Thymus (tissue), 11 donors: ENCODE data around the gene PCBP4. TPM values are rescaled to one million over a fixed set of nuclear protein-coding genes. Genes with fewer than 3 reads are reported as not detected.

ENCODE experiments used
- DNase-seq, 9 donors: peaks; one replicate each; pipeline ENCODE4 v3.0.0-alpha.2; 2013; ENCODE audit warnings: low spot score in 9 of 9, low read depth in 6 of 9, missing footprints in 1 of 9
- H3K27ac ChIP-seq, 2 donors: one replicate each; pipeline ENCODE4 v1.5.1; 2013; ENCODE audit warnings: control low read depth in 1 of 2, low read depth in 1 of 2, low read length in 1 of 2, mild to moderate bottlenecking in 1 of 2, moderate library complexity in 1 of 2
- H3K27me3 ChIP-seq, 2 donors: one replicate each; pipeline ENCODE4 v1.5.1; 2013; ENCODE audit warnings: low read length in 1 of 2; ENCODE audit not compliant: control insufficient read depth in 2 of 2, insufficient read depth in 1 of 2
- H3K36me3 ChIP-seq, 2 donors: one replicate each; pipeline ENCODE4 v1.5.1; 2013; ENCODE audit warnings: low read length in 1 of 2, mild to moderate bottlenecking in 1 of 2, moderate library complexity in 1 of 2; ENCODE audit not compliant: control insufficient read depth in 2 of 2, insufficient read depth in 2 of 2
- H3K4me1 ChIP-seq, 2 donors: one replicate each; pipeline ENCODE4 v1.5.1; 2013; ENCODE audit warnings: low read length in 2 of 2; ENCODE audit not compliant: control insufficient read depth in 2 of 2, insufficient read depth in 2 of 2
- H3K4me3 ChIP-seq, 2 donors: one replicate each; pipeline ENCODE4 v1.5.1; 2013; ENCODE audit warnings: low read length in 2 of 2, control low read depth in 1 of 2, mild to moderate bottlenecking in 1 of 2
- H3K9me3 ChIP-seq, 2 donors: one replicate each; pipeline ENCODE4 v1.5.1; 2013; ENCODE audit warnings: low read length in 1 of 2, mild to moderate bottlenecking in 1 of 2; ENCODE audit not compliant: control insufficient read depth in 2 of 2, insufficient read depth in 1 of 2
- WGBS: extraction: QIAGEN DNeasy Blood & Tissue Kit; methylation state at CpG from one replicate; pipeline ENCODE4 v1.1.7; 2013; 5-methylcytosine and 5-hydroxymethylcytosine counted together
- polyA plus RNA-seq: library from polyadenylated mRNA; stranded (reverse); fragments of 200-250 nt; gene quantifications from one replicate; pipeline ENCODE4 v1.2.3, GENCODE V29; 2013
- total RNA-seq: library from RNA; stranded (reverse); fragments of 120-200 nt; gene quantifications from one replicate; pipeline ENCODE4 v1.2.4, GENCODE V29; 2013
- donor health status: healthy.

PCBP4 gene
- total and polyA plus RNA-seq, 2 donors = 6.1 to 21.0 TPM

- no peak for DNase-seq
- Histone ChIP-seq H3K27me3 (peaks cover 8 to 96% of the 10 kb centered on the region in 2 donors), H3K27ac (no peak overlapping the region), H3K36me3 (no peaks in the 10 kb centered on the region), H3K9me3 (no peaks in the 10 kb centered on the region), H3K4me3 (no peak overlapping the region), H3K4me1 (peaks cover 4 to 6% of the 10 kb centered on the region in 2 donors)
- 88% methylated on average over 9 of the region's 9 CpGs for WGBS
Observed at GRCh38 chr3:51961602-51962569, 5.4 kb downstream of the PCBP4 start.

GRCh38 chr3:51961011-51961410, 6.2 kb downstream of the PCBP4 start:
- H3K36me3 ChIP-seq = no peaks in the 10 kb centered on the region
- H3K27ac ChIP-seq = no peak overlapping the region
- peaks cover 0 to 3% of the 10 kb centered on the region in 2 donors for H3K9me3 ChIP-seq
- H3K4me3 ChIP-seq = no peak overlapping the region
- WGBS = 95% methylated on average over 18 of the region's 18 CpGs
- DNase-seq = no peak
- H3K27me3 ChIP-seq = peaks cover 13 to 96% of the 10 kb centered on the region in 2 donors
- H3K4me1 ChIP-seq = peaks cover 5 to 7% of the 10 kb centered on the region in 2 donors

GRCh38 chr3:51960386-51960785, 6.9 kb downstream of the PCBP4 start:
- Histone ChIP-seq H3K9me3 (peaks cover 0 to 3% of the 10 kb centered on the region in 2 donors), H3K36me3 (no peaks in the 10 kb centered on the region), H3K4me1 (peaks cover 5 to 11% of the 10 kb centered on the region in 2 donors), H3K27me3 (peaks cover 19 to 96% of the 10 kb centered on the region in 2 donors), H3K4me3 (no peak overlapping the region), H3K27ac (no peak overlapping the region)
- DNase-seq = no peak
- 95% methylated on average over 10 of the region's 10 CpGs for WGBS

- no peak overlapping the region for H3K27ac ChIP-seq
- no peak overlapping the region for H3K4me3 ChIP-seq
- H3K4me1 ChIP-seq = peaks cover 5 to 11% of the 10 kb centered on the region in 2 donors
- WGBS = 97% methylated on average over 7 of the region's 7 CpGs
- H3K9me3 ChIP-seq = peaks cover 0 to 3% of the 10 kb centered on the region in 2 donors
- H3K36me3 ChIP-seq = no peaks in the 10 kb centered on the region
- no peak for DNase-seq
- H3K27me3 ChIP-seq = peaks cover 26 to 96% of the 10 kb centered on the region in 2 donors
Observed at GRCh38 chr3:51959651-51960050, 7.6 kb downstream of the PCBP4 start.

- H3K36me3 ChIP-seq = no peaks in the 10 kb centered on the region
- H3K4me3 ChIP-seq = no peak overlapping the region
- WGBS = 96% methylated on average over 20 of the region's 20 CpGs
- no peak for DNase-seq
- H3K27ac ChIP-seq = no peak overlapping the region
- H3K27me3 ChIP-seq = peaks cover 27 to 96% of the 10 kb centered on the region in 2 donors
- peaks cover 0 to 3% of the 10 kb centered on the region in 2 donors for H3K9me3 ChIP-seq
- H3K4me1 ChIP-seq = peaks cover 5 to 11% of the 10 kb centered on the region in 2 donors
Observed at GRCh38 chr3:51958603-51959521, 8.4 kb downstream of the PCBP4 start.

- 98% methylated on average over 15 of the region's 15 CpGs for WGBS
Observed at GRCh38 chr3:51957520-51958205, 9.6 kb downstream of the PCBP4 start.

GRCh38 chr3:51955893-51956770, 11.1 kb downstream of the PCBP4 start:
- Histone ChIP-seq H3K27me3 (peaks cover 34 to 87% of the 10 kb centered on the region in 2 donors), H3K9me3 (peaks cover 0 to 3% of the 10 kb centered on the region in 2 donors), H3K4me1 (peaks cover 5 to 11% of the 10 kb centered on the region in 2 donors), H3K36me3 (no peaks in the 10 kb centered on the region), H3K27ac (no peak overlapping the region), H3K4me3 (peak overlapping the region in 1 of 2 donors; percentile 42)
- peak in 2 of 9 donors; percentile 44 to 54 for DNase-seq
- WGBS = 6% methylated on average over 97 of the region's 97 CpGs

More at GRCh38 chr3:51957520-51958205, 9.6 kb downstream of the PCBP4 start:
- peaks cover 5 to 11% of the 10 kb centered on the region in 2 donors for H3K4me1 ChIP-seq
- H3K9me3 ChIP-seq = peaks cover 0 to 3% of the 10 kb centered on the region in 2 donors
- no peaks in the 10 kb centered on the region for H3K36me3 ChIP-seq
- peaks cover 34 to 94% of the 10 kb centered on the region in 2 donors for H3K27me3 ChIP-seq
- no peak overlapping the region for H3K27ac ChIP-seq
- no peak overlapping the region for H3K4me3 ChIP-seq
- DNase-seq = no peak
